Mammary epithelial cell (primary cell): ENCODE data around the gene TRIOBP.

Experiments
- EZH2 ChIP-seq: IDR thresholded peaks from 2 replicates; pipeline ENCODE4 v1.6.1; 2012; ENCODE audit warnings: low read length, inconsistent platforms, borderline replicate concordance
- TF ChIP-seq, protein P1 (sequence below), 2 donors: IDR thresholded peaks in 1 of 2; conservative IDR thresholded peaks in 1 of 2; 2 replicates each; pipeline ENCODE4 v1.5.1; 2011 to 2012; ENCODE audit warnings: inconsistent platforms in 2 of 2, low read length in 2 of 2, mild to moderate bottlenecking in 2 of 2, control low read depth in 1 of 2, low read depth in 1 of 2; ENCODE audit not compliant: insufficient read depth in 1 of 2; ENCODE audit errors: extremely low read depth in 1 of 2

DNA sequence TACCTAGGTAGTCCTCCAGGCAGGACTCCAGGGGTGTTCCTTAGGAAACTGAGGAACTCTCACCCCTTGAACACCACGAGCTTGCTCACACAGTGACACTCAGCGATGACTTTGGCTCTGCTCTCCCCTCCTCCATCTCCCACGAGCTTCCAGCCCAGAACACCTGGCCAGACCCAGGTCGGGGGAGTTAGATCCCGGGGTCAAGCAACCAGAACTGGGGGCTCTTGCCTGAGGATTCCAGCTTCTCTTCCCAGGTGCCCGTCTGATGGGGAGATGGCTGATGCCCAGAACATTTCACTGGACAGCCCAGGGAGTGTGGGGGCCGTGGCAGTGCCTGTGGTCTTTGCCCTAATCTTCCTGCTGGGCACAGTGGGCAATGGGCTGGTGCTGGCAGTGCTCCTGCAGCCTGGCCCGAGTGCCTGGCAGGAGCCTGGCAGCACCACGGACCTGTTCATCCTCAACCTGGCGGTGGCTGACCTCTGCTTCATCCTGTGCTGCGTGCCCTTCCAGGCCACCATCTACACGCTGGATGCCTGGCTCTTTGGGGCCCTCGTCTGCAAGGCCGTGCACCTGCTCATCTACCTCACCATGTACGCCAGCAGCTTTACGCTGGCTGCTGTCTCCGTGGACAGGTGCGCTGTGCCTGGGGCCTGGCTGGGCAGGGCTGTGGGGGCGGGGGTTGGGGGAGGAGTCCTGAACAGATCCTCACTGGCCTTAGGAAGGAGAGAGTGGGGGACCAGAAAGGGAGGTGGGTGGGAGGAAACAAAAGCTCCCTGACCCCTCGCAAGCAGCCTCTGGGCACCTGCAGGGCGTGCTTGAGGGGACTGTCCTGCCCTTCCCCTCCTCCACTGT lies 126.5 kb downstream of the TRIOBP start, which contains the start of gene GALR3:
- TF ChIP-seq, protein P1, sequence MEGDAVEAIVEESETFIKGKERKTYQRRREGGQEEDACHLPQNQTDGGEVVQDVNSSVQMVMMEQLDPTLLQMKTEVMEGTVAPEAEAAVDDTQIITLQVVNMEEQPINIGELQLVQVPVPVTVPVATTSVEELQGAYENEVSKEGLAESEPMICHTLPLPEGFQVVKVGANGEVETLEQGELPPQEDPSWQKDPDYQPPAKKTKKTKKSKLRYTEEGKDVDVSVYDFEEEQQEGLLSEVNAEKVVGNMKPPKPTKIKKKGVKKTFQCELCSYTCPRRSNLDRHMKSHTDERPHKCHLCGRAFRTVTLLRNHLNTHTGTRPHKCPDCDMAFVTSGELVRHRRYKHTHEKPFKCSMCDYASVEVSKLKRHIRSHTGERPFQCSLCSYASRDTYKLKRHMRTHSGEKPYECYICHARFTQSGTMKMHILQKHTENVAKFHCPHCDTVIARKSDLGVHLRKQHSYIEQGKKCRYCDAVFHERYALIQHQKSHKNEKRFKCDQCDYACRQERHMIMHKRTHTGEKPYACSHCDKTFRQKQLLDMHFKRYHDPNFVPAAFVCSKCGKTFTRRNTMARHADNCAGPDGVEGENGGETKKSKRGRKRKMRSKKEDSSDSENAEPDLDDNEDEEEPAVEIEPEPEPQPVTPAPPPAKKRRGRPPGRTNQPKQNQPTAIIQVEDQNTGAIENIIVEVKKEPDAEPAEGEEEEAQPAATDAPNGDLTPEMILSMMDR (conservative IDR thresholded peaks at IDR 0.05 in 1 of 2, IDR thresholded peaks at IDR 0.05 in 1 of 2; ENCODE audit: extremely low read depth in 1 of 2, insufficient read depth in 1 of 2, low read depth in 1 of 2, low read length in 2 of 2), result no peak
- TF ChIP-seq EZH2, result no peak
